Gastroesophageal sphincter (tissue), 3 donors: ENCODE measurements around the gene CLIC3.

Source experiments
- CTCF ChIP-seq, 4 experiments: fragments of 200-600 bp in 2 of 4; fragments of 450-650 bp in 2 of 4; sonication (generic) in 1 of 4; IDR thresholded peaks; one replicate each; pipeline ENCODE4 v1.5.1; 2017 to 2019; ENCODE audit warnings: antibody characterized with exemption in 4 of 4, mild to moderate bottlenecking in 2 of 4, moderate library complexity in 2 of 4
- POLR2A ChIP-seq, 2 donors: fragments of 450-650 bp; IDR thresholded peaks; one replicate each; pipeline ENCODE4 v1.6.1; 2017; ENCODE audit warnings: antibody characterized with exemption in 2 of 2, mild to moderate bottlenecking in 2 of 2, moderate library complexity in 1 of 2
- POLR2AphosphoS5 ChIP-seq: sonication (generic); formaldehyde crosslinking; IDR thresholded peaks from one replicate; pipeline ENCODE4 v1.6.1; 2017; ENCODE audit warnings: antibody characterized with exemption

DNA sequence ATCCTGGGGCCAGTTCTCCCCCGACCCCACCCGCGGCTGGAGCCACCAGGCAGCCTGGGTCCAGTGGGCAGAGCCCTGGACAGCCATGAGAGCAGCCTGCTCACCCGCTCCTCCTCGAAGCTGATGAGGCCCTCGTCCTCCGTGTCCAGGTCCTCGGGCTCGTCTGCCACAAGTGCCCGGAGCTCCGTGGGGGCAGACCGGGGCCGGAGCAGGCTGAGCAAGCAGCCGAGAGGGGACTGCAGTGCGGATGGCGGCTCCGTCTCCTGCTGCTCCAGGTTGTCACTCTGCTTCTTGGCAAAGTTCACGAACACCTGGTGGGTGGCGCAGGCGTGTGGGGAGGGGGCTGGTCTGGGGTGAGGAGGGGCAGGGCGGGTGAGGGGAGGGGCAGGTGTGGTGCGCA lies 11.9 kb upstream of the CLIC3 start:
- TF ChIP-seq CTCF (IDR thresholded peaks at IDR 0.05) (no peak), POLR2A (IDR thresholded peaks at IDR 0.05) (no peak), POLR2AphosphoS5 (no peak)
